OCI-LY1 (cell line): ENCODE measurements around the gene FMN2.
"Not testable (repeated sequence)": the region's sequence is repeated elsewhere in the genome, so short reads cannot be mapped to it uniquely, and the experiment has no call there.

ENCODE experiments used
- H2AFZ ChIP-seq: fragments of 200-600 bp; sonication (generic), shearing (Covaris generic); 2 replicates; pipeline ENCODE4 v1.6.0; 2014; ENCODE audit warnings: antibody characterized with exemption, mild to moderate bottlenecking, low read length
- H3F3A ChIP-seq: fragments of 200-600 bp; sonication (generic), shearing (Covaris generic); 2 replicates; pipeline ENCODE4 v1.6.0; 2014; ENCODE audit warnings: mild to moderate bottlenecking, antibody characterized with exemption, low read length, moderate library complexity; ENCODE audit not compliant: insufficient read depth
- H3K27ac ChIP-seq: fragments of 200-600 bp; sonication (generic); 2 replicates; pipeline ENCODE4 v1.5.1; 2014; ENCODE audit warnings: low read length, mixed run types, mild to moderate bottlenecking, low read depth; ENCODE audit not compliant: poor library complexity, severe bottlenecking
- H3K27me3 ChIP-seq: fragments of 200-600 bp; sonication (generic); 2 replicates; pipeline ENCODE4 v1.6.0; 2014; ENCODE audit warnings: antibody characterized with exemption, mild to moderate bottlenecking, low read length, moderate library complexity; ENCODE audit not compliant: insufficient read depth
- H3K36me3 ChIP-seq: fragments of 200-600 bp; sonication (generic); 2 replicates; pipeline ENCODE4 v1.6.1; 2014; ENCODE audit warnings: mild to moderate bottlenecking, antibody characterized with exemption, low read length, moderate library complexity, mixed read lengths; ENCODE audit not compliant: insufficient read depth
- H3K4me1 ChIP-seq: fragments of 200-600 bp; sonication (generic); 2 replicates; pipeline ENCODE4 v1.5.1; 2014; ENCODE audit warnings: mild to moderate bottlenecking, low read length, moderate library complexity; ENCODE audit not compliant: insufficient read depth, severe bottlenecking
- H3K4me2 ChIP-seq: fragments of 200-600 bp; sonication (generic), shearing (Covaris generic); 2 replicates; pipeline ENCODE4 v1.6.1; 2014; ENCODE audit warnings: low read length
- H3K4me3 ChIP-seq: fragments of 200-600 bp; sonication (generic); 2 replicates; pipeline ENCODE4 v1.5.1; 2014; ENCODE audit warnings: low read length, low read depth, mild to moderate bottlenecking, mixed read lengths; ENCODE audit not compliant: poor library complexity, severe bottlenecking
- H3K79me2 ChIP-seq: fragments of 200-600 bp; shearing (Covaris generic); 2 replicates; pipeline ENCODE4 v1.6.1; 2016; ENCODE audit warnings: mixed run types, low read length, mixed read lengths; ENCODE audit not compliant: insufficient read depth
- H3K9ac ChIP-seq: fragments of 200-600 bp; sonication (generic), shearing (Covaris generic); 2 replicates; pipeline ENCODE4 v1.6.1; 2014; ENCODE audit warnings: mild to moderate bottlenecking, low read length, mixed read lengths
- H3K9me2 ChIP-seq: fragments of 200-600 bp; sonication (generic), shearing (Covaris generic); 2 replicates; pipeline ENCODE4 v1.6.1; 2014; ENCODE audit warnings: low read depth, mild to moderate bottlenecking, low read length, mixed read lengths
- H3K9me3 ChIP-seq: fragments of 200-600 bp; shearing (Covaris generic); 2 replicates; pipeline ENCODE4 v1.6.1; 2014; ENCODE audit warnings: low read length, mixed read lengths
- H4K20me1 ChIP-seq: fragments of 200-600 bp; sonication (generic), shearing (Covaris generic); 2 replicates; pipeline ENCODE4 v1.6.0; 2016; ENCODE audit warnings: mild to moderate bottlenecking, low read length; ENCODE audit not compliant: insufficient read depth
- EZH2 ChIP-seq: fragments of 200-600 bp; sonication (generic), shearing (Covaris generic); IDR thresholded peaks from 2 replicates; pipeline ENCODE4 v1.8.0; 2017; ENCODE audit warnings: borderline replicate concordance, mixed run types, mild to moderate bottlenecking, antibody characterized with exemption, low read length, moderate library complexity, mixed read lengths
- TF ChIP-seq, protein P1 (sequence below): fragments of 200-600 bp; sonication (generic), shearing (Covaris generic); IDR thresholded peaks from 2 replicates; pipeline ENCODE4 v1.5.1; 2017; ENCODE audit warnings: mild to moderate bottlenecking, antibody characterized with exemption, low read length, moderate library complexity, mixed read lengths

FMN2 gene

DNA sequence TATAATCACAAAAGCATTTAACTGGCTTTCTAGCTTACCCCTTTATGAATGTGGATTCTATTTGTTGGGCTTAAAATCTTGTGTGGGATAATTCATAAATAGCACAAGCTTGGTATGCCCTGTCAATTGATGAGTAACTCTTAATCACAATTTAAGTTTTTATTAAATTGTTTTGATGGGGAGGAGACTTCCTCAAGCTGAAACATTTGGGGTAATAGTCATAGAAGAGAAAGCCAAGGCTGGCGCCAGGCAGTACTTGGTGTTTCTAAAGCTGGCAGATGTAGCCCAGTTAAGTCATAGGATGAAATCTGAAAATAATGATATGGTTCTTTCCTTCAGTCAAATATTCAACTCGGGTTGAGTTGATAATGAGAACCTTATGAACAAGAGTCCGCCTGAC is 167.2 kb downstream of the FMN2 start:
- Histone ChIP-seq H3K79me2 (no peaks in the 10 kb centered on the region), H3K9ac (no peak overlapping the region), H3K4me3 (no peak overlapping the region), H4K20me1 (no peaks in the 10 kb centered on the region), H3K9me3 (no peaks in the 10 kb centered on the region), H3K27ac (no peak overlapping the region), H3K4me2 (no peak overlapping the region), H3K9me2 (no peaks in the 10 kb centered on the region), H3K36me3 (no peaks in the 10 kb centered on the region), H3F3A (no peaks in the 10 kb centered on the region), H2AFZ (no peak overlapping the region), H3K27me3 (no peaks in the 10 kb centered on the region), H3K4me1 (no peaks in the 10 kb centered on the region)
- no peak for TF ChIP-seq EZH2
- TF ChIP-seq, protein P1, sequence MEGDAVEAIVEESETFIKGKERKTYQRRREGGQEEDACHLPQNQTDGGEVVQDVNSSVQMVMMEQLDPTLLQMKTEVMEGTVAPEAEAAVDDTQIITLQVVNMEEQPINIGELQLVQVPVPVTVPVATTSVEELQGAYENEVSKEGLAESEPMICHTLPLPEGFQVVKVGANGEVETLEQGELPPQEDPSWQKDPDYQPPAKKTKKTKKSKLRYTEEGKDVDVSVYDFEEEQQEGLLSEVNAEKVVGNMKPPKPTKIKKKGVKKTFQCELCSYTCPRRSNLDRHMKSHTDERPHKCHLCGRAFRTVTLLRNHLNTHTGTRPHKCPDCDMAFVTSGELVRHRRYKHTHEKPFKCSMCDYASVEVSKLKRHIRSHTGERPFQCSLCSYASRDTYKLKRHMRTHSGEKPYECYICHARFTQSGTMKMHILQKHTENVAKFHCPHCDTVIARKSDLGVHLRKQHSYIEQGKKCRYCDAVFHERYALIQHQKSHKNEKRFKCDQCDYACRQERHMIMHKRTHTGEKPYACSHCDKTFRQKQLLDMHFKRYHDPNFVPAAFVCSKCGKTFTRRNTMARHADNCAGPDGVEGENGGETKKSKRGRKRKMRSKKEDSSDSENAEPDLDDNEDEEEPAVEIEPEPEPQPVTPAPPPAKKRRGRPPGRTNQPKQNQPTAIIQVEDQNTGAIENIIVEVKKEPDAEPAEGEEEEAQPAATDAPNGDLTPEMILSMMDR, result no peak

DNA sequence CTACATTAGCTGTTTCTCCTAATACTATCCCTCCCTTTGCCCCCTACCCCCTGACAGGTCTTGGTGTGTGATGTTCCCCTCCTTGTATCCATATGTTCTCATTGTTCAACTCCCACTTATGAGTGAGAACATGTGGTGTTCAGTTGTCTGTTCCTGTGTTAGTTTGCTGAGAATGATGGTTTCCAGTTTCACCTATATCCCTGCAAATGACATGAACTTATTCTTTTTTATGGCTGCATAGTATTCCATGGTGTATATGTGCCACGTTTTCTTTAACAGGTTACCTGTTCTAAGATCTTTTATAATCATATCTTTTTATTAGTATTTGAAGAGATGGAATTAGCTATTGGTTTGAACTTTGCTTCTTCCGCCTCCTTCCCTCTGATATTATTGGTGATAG is 172.8 kb downstream of the FMN2 start:
- H3K27me3 ChIP-seq, H3K9me2 ChIP-seq, H3K9me3 ChIP-seq, H3K4me3 ChIP-seq, H3K79me2 ChIP-seq, H3K27ac ChIP-seq, H3K36me3 ChIP-seq, H3K9ac ChIP-seq, H3F3A ChIP-seq, H3K4me2 ChIP-seq, H3K4me1 ChIP-seq, H2AFZ ChIP-seq, H4K20me1 ChIP-seq: not testable (repeated sequence)

DNA sequence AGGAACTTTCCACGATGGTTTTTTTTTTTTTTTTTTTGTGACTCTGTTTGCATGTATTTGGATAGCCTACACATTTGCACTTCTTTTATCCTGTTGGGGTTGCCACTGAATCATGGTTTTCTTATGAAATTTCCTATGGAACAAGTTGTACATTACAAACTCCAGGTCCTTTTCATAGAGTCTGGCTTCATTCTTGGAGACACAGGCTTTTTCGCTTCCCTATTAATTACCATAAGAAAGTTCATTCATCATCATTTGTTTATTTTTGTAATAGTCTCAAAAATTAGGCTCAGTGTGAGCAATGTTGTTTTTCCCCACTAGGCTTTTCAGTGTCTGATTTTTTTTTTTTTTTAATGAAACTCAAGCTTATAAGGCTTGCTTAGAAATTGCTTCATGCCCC is 179.4 kb downstream of the FMN2 start:
- Histone ChIP-seq H3F3A (no peaks in the 10 kb centered on the region), H3K4me1 (no peaks in the 10 kb centered on the region), H4K20me1 (no peaks in the 10 kb centered on the region), H3K9me2 (no peaks in the 10 kb centered on the region), H3K9me3 (no peaks in the 10 kb centered on the region), H3K36me3 (no peaks in the 10 kb centered on the region), H2AFZ (no peak overlapping the region), H3K79me2 (no peaks in the 10 kb centered on the region), H3K27me3 (no peaks in the 10 kb centered on the region), H3K9ac (no peak overlapping the region), H3K27ac (no peak overlapping the region), H3K4me2 (no peak overlapping the region), H3K4me3 (no peak overlapping the region)
- TF ChIP-seq, protein P1, result no peak
- no peak for TF ChIP-seq EZH2

DNA sequence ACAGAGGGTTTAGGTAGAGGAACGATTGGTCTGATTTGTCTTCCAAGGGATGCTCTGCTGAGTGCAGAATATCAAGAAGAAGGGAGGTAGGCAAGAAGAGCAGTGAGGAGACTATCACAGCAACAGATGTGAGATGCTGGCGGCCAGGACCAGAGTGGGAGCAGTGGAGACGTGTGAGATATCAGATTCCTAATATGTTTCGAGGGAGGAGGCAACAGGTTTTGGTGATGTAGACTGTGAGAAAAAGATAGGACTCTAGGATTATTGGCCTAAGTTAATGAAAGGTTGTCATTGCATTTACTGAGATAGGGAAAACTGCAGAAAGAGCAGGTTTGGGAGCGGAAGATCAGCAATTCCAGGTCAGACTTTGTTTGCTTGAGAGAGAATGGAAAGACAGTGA is 182.9 kb downstream of the FMN2 start:
- no peaks in the 10 kb centered on the region for H3K27me3 ChIP-seq
- no peak for TF ChIP-seq EZH2
- TF ChIP-seq, protein P1, result no peak

DNA sequence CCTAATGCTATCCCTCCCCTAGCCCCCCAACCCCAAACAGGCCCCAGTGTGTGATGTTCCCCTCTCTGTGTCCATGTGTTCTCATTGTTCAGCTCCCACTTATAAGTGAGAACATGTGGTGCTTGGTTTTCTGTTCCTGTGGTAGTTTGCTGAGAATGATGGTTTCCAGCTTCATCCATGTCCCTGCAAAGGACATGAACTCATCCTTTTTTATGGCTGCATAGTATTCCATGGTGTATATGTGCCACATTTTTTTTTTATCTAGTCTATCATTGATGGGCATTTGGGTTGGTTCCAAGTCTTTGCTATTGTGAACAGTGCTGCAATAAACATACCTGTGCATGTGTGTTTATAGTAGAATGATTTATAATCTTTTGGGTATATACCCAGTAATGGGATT is 183.5 kb downstream of the FMN2 start:
- H3K4me1 ChIP-seq, H3K27ac ChIP-seq, H3K9ac ChIP-seq, H3K9me2 ChIP-seq, H3K4me3 ChIP-seq, H4K20me1 ChIP-seq, H3K9me3 ChIP-seq, H3K4me2 ChIP-seq, H2AFZ ChIP-seq, H3K79me2 ChIP-seq, H3K36me3 ChIP-seq, H3K27me3 ChIP-seq, H3F3A ChIP-seq: not testable (repeated sequence)

More for the DNA sequence above, 182.9 kb downstream of the FMN2 start:
- Histone ChIP-seq H3K9me2 (no peaks in the 10 kb centered on the region), H2AFZ (no peak overlapping the region), H3K4me1 (no peaks in the 10 kb centered on the region), H3K4me3 (no peak overlapping the region), H4K20me1 (no peaks in the 10 kb centered on the region), H3K9me3 (no peaks in the 10 kb centered on the region), H3K79me2 (no peaks in the 10 kb centered on the region), H3K4me2 (no peak overlapping the region), H3F3A (no peaks in the 10 kb centered on the region), H3K9ac (no peak overlapping the region), H3K27ac (no peak overlapping the region), H3K36me3 (no peaks in the 10 kb centered on the region)
